Activated CD4-positive, alpha-beta T cell treated with anti-CD3 and anti-CD28 coated beads, Interleukin-2, amount 50 U/mL, for 1 hour (primary cell): ENCODE results near the gene PPP1CC.
"Not testable (repeated sequence)": the region's sequence is repeated elsewhere in the genome, so short reads cannot be mapped to it uniquely, and the experiment has no call there.

Experiments used
- DNase-seq: peaks from one replicate; pipeline ENCODE4 v3.0.0-alpha.2; 2020

PPP1CC gene

DNA sequence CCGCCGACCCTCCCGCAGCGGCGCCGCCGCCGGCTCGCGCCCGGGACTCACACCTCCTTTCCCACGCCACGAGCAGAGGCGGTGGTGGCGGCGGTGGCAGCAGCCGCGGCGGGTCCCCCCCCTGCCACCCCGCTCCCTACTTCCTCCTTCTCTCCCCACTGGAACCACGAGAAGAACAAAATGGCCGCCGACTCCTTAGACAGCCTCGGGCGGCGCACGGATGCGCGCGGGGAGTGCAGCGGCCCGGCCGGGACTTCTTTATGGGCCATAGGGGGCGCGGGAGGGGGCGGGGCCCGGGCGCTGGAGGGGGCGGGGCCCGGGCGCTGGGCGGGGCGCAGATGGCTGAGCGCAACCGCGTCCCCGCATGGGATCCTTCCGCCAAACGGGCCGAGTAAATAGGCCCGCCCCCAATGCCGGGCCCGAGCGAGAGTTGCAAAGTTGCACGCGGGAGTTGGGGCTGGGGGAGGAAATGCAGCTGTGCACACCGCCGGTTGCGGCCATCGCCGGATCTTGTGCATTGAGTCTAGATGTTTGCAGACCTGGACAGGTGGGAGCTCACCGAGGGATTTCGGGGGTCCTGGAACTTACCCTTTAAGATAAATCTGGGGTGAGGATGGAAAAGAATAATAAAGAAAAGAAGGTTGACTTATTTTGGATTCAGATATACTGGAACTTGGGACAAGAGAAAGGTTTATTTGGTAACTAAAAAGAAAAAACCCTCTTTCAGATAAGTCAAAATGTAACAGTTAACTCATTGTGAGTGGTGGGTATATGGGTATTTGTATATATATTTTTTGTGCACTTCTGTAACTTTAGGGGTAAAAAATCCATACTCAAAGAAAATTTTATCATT, at the start of gene PPP1CC:
TSS of gene PPP1CC (minus strand) at position 174 of the 853 bp plus-strand sequence. CDS start 184 bp downstream, outside the sequence.
- peak; percentile 89 for DNase-seq

DNA sequence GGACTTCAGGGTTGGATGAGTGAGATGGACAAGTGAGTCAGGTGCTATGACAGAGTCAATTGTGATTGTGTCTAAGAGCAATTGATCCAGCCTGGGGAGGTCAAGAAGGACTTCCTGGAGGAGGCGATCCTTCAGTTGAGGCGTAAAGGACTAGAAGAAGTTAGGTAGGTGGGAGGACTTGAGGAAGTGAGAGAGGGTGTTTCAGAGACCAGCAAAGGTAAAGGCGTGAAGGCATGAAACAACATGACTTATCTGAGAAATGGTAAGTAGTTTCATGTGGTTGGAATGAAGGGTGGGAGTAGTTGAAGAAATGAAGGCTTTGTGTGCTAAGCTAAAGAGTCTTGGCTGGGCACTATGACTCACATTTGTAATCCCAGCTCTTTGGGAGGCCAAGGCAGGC, 48.9 kb upstream of the PPP1CC start:
- no peak for DNase-seq

DNA sequence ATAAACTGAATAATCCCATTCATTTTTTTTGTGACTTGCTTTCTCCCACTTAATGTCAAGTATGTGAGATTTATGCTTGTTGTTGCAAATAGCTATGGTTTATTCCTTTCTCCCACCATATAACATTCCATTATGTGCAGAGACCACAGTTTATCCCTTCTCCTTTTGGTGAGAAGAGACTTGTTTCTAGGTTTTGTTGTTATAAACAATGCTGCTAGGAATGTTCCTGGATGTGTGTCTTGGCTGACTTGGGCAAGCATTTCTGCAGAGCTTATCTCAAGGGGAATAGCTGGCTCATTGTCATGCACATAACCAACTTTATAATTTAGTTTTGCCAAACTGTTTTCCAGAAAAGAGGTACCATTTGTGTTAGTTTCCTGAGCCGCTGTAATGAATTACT, 47.6 kb upstream of the PPP1CC start:
- DNase-seq: no peak

DNA sequence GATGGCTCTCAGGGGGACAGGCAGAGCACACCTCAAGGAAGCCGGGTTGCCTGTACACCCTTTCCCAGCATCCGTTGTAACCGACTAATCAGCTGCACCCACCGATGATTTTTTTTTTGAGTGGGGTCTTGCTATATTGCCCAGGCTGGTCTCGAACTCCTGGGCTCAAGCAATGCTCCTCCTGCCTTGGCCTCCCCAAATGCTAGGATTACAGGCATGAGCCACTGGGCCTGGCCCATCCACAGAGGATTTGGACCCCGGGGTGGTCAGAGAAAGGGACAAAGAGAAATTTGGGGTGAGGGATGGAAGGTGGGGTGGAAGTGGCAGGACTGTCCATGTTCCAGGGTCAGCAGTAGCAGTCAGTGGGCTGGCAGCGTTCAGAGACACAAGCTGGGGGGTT, 43.3 kb upstream of the PPP1CC start:
- no peak for DNase-seq

DNA sequence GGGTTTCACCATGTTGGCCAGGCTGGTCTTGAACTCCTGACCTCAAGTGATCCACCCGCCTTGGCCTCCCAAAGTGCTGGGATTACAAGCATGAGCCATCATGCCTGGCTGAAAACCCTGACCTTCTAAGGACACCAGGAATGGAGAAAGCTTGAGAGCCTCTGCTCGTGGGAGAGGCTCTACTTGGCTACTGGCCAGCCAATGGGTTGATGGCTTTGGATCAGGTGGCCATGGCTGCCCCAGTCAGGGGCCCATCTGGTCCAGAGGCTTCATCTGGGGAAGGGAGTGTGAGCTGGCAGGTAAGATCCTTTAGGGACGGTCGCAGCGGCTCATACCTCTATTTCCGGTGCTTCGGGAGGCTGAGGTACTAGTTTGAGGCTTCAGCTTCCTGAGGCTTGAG, 42.5 kb upstream of the PPP1CC start:
- DNase-seq: no peak

DNA sequence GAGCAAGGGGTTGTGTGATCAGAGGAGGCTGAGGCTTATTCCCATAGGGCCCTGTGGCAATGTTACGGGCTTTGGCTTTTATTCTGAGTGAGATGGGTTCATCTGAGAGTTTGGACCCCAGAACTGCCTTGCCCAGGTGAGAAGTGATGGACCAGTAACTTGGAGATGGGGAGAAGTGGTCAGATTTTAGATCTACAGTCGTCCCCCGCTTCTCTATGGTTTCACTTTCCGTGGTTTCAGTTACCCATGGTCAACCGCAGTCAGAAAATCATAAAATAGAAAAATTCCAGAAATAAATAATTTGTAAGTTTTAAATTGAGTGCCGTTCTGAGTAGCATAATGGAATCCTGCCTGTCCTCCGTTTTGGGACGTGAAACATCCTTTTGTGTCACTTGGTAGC, 40.2 kb upstream of the PPP1CC start:
- DNase-seq: no peak

DNA sequence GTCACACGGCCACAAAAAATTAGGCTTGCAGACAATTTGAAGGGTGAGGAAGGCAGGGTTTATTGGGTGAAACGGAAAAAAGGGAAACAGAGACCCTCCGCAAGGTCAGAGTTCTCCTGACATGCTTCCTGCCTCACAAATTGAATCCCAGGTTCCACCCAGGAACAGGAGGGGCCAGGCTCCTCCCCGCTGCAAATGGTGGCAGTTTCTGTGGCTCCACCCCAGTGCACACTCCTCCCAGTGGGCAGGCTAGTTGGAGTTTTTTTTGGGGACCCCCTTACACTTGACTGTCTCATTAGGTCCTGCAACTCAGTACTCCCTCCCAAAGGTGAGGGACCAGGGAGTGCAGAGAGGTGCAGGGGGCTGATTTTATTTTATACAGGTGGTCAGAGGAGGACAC, 39.4 kb upstream of the PPP1CC start:
- DNase-seq: no peak

DNA sequence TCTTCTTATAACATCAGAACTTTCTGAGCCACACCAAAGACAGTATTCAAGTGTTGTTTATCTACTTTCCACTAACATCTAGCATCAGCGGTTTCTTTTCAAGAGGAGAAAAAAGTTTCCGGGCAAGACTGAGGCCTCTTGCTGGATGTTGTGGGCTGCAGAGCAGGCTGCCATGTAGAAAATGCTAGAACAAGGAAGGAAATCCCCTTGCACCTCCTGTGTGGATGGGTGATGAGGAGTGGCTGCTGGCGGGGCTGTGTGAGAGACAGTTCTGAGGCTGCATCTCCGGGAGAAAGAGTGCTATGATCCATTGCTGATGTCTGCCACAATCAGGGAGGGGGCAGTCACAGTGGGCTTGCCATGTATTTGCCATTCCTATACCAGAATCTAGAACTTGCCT, 37.8 kb upstream of the PPP1CC start:
- DNase-seq: peak; percentile 42

DNA sequence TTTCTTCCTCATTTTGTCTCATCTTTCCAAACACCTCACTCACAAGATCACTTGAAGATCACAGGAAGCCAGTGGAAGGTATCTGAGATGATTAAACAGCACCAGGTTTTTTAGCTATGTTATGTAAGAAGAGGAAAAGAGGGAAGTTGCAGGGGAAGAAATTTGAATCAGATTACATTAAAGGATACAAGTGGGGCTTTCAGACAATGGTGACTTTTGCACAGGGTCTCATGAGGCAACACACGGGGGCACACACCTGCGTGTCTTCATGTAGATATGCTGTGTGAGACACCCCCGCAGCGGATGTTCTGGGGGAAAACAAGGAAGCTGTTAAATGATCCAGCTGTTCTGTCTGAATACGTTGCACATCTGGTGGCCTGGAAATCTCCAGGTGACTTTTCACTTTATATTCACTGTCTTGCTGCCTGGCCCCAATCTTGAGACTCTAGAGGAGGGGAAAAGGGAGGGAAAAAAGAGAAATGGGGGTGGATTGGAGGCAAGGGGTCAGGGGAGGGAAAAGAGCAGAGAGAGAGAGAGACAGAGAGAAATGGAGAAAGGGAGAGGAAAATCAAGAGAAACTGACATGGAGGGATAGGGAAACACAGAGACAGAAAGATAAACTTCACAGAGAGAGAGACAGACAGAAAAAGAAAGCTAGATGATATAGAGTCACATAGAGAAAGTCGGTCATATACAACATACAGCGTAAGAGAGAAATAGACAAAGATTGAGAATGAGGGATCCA, 36.3 kb upstream of the PPP1CC start:
- no peak for DNase-seq

DNA sequence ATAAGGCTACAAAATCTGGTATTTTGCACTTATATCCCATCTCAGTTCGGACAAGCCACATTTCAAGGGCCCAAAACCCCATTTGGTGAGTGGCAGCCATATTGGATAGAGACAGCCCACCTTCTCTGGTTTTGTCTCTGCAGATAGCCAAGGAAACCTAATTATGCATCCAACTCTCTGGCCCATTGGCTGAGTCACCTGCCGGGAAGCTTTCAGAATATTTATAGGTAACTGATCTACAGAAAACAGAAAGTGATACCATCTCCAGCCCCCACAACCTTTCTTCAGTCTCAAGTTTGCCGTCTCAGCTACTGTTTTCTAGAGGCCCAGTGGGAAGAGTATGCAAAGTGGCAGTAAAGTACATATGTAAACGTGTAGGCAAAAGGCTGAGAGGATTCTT, 33.7 kb upstream of the PPP1CC start:
- DNase-seq: no peak

DNA sequence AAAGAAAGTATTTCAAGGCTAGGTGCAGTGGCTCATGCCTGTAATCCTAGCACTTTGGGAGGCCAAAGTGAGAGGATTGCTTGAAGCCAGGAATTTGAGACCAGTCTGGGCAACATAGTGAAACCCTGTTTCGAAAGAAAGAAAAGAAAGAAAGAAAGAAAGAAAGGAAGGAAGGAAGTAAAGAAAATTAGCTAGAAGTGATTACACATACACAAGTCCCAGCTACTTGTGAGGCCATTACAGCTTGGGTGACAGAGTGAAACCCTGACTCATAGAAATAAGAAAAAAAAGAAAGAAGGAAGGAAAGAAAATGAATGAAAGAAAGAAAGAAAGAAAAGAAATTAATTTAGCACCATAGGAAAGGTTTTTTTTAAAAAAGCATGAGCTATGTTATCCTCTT, 33.3 kb upstream of the PPP1CC start:
- DNase-seq: no peak

DNA sequence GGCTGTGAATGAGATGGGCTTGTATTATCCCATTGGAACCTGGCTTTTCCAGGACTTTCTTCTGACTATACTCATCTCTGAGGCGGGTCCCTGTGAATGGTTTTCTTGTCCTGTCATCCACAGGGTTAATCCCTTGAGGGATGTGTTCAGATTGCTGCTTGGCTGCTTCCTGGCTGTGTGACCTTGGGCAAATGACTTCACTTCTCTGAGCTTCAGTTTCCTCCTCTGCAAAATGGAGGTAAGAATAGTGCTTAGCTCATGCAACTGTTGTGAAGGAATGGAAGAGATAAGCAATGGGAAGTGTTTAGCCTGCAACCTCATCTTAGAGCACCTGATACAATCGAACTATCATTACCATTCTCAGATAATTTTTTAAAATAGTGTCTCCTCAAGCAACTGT, 32.1 kb upstream of the PPP1CC start:
- DNase-seq: no peak

DNA sequence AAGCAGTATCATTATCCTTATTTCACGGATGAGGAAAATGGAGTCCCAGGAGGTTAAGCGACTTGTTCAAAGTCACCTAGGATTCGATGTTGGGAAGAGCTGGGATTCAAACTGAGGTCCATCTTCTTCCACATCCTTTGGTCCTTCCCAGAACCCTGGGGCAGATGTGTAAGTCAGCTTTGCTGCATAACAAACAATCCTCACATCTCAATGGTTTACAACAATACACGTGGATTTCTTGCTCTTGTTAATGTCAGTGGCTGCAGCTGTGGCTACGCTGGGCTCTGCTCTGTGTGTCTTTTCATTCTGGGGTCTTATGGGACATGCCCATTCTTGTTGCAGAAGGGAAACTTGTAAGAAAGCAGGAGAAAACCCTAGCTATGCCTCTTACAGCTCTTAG, 26.3 kb upstream of the PPP1CC start:
- no peak for DNase-seq

DNA sequence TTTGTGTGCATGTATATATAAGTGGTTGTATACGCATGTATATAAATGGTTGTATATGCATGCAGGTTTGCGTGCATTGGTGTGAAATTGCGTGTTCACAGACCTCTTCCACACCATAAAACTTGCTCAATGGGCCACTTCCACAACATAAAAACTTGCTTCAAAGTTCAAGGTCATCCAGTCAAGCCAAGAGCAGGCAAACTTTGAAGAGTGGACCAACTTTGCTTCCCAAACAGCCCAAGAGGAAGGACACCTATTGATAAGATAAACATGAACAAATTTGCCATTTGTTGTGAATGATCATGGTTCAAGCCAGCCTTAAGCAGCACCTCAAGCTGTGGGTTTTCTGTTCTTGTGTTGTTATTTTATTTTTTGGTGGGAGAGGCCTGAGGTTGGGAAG, 25.2 kb upstream of the PPP1CC start:
- no peak for DNase-seq

DNA sequence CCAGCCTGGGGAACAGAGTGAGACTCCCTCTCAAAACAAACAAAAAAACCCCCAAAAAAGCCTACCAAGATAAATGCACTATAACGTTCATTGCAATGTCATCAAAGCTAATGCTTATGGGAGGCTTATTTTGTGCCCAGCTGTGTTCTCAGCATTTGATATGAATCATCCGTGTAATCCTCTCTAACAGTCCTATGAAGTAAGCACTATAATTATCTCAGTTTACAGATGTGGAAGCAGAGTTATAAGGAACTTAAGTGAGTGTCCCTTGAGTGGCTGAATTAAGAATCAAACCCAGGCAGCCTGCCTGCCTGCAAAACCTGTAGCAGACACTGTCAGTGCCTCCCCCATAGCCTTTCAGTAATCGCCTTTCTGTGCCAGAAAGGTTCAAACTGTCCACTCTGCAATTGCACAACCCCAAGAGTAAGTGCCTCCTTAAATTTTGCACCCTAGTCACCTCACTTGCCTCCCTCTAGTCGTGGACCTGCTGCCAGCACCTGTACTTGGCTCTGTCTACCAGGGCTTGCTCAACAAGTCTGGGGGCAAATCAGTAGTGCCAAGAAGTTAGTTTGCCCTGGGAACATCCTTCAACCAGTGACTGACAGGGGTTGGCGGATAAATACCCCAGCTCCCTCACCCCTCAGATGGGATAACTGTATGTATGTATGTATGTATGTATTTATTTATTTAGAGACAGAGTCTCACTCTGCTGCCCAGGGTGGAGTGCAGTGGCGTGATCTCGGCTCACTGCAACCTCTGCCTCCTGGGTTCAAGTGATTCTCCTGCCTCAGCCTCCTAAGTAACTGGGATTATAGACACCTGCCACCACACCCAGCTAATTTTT, 23.8 kb upstream of the PPP1CC start:
- DNase-seq: no peak

DNA sequence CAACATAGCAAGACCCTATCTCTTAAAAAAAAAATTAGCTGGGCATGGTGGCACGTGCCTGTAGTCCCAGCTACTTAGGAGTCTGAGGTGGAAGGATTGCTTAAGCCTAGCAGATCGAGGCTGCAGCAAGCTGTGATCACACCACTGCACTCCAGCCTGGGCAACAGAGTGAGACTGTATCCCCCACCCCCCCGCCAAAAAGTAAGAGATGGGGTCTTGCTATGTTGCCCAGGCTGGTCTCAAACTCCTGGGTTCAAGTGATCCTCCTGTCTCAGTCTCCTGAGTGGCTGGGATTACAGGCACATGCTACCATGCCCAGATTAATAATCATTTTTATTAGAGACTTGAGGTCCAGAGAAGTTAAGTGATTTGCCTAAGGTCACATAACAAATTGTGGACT, 22.9 kb upstream of the PPP1CC start:
- not testable (repeated sequence) for DNase-seq

DNA sequence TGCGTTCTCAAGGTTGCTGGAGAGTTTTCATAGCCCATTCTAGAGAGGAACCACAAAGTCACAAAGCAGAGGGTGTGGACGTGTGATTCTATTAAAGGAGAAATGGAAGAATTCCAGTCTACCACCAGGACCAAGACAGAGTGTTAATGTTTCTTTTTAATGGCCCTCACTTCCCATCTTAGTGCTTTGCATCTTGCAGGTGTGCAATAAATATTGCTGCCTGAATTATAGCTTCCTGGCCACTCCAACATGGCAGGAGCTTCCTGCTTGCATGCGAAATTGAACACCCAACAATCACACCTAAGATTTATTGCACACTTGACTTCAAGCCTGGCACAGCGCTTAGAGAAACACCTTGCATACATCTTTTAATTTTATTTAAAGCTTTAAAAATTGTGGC, 22.4 kb upstream of the PPP1CC start:
- DNase-seq: no peak

DNA sequence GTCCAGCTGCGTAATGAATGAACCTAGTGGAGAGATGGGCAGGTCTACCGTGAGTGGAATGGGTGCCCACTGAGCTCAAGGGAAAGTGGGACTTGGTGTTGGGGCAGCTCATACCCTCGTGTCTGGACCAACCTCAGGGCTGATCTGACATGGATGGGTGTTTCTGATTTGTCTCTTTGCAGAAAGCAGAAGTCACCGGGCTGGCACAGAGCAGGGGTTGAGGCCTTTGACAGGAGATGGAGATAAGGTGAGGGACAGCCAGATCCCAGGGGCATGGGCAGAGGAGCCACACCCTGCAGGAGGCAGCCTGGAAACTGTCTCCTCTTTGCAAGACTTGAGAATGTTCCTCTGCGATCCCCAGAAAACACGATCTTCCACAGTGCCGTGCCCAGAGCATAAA, 20.9 kb upstream of the PPP1CC start:
- DNase-seq: no peak

DNA sequence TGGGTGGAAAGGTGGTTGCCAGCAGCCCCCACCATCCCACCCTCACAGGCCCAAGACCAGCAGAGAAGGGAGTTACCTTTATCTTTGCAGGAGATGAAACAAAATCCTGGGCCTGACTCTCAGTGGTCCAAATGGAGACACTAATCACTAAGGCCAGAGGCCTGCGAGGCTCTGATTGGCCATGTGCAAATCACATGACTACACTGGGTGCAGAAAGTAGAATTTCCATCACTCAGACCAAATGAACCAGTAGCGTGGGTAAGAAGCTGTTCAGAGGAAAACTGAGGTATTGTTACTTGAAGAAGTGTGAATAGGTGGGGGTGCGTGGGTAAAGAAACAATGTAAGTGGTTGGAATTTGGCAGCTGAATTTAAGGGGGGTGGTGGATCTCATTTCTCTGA, 20.2 kb upstream of the PPP1CC start:
- no peak for DNase-seq

DNA sequence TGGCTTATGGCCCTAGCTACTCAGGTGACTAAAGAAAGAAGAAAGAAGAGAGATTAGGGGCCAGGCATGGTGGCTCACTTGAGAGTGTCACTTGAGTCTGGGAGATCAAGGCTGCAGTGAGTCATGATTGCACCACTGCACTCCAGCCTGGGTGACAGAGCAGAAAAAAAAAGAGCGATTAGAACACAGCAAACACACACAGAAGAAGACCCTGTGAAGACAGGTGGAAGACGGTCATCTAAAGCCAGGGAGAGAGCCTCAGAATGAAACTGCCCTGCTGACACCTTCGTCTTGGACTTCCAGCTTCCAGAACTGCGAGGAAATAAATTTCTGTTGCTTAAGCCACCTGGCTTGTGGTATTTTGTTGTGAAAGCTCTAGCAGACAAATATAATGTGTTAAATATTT, 17.5 kb upstream of the PPP1CC start:
- no peak for DNase-seq

DNA sequence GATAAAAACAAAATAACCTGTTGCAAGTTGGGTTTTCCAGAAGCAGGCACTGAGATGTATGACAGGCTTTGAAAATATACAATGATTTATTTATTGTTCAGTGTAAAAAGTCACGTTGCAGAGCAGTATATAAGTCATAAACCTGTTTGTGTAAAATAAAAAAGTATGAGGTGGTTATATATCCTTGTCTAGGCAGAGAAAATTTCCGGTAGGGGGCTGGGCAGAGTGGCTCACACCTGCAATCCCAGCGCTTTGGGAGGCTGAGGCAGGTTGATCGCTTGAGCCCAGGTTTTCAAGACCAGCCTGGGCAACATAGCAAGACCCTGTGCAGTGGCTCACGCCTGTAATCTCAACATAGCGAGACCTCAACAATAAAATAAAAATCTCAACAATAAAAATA, 16.2 kb upstream of the PPP1CC start:
- DNase-seq: no peak

DNA sequence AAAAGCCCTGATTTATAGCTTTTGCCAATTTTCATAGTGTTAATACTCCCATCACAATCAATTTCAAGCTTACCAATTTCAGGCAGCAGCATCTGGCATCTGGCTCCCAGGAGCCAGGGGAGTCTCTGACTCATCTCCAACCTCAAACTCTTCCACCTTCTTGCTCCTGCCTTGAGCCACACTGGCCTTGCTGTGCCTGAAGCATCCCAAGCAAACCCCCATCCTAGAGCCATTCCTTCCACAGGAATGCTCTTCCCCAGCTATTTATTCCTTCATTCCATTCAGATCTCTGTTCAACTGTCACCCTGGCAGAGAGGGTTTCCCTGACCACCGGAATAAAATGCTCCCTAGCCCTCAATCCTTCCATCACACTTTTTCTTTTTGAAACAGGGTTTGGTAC, 13.9 kb upstream of the PPP1CC start:
- no peak for DNase-seq

DNA sequence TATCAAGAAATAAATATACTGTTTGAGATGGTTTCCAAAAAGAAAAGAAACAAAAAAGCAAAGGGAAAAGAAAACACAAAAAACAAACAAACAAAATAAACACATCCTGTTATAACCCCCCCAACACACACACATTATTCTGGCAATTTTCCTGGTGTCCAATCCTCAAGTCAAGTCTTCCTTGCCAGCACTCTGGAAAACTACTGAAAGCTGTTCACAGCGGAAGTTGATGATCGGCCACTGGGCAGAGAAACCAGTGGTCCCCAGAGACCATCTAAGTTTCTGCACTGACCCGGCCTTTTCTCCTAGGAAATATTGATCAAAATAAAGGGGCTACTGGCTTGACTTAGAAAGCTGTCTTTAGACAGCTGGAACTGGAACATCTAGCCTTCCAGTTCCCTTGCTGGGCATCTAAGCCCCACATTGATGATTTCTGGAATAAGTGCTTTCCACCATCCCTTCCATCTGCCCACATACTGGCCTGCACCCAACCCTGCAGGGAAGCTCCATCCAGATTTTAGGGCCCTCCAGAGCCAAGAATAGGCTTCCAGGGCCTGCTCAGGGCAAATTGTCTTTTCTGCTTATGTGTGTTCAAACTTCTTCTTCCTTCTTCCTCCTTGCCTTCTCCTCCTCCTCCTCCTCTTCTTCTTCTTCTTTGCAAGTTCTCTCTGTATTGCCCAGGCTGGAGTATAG, 11.6 kb upstream of the PPP1CC start:
- DNase-seq: no peak
